ENCODE measurements around the gene UXS1. TPM values are rescaled to one million over a fixed set of nuclear protein-coding genes. Genes with fewer than 3 reads are reported as not detected.

UXS1 gene
- total RNA-seq, 1 experiment from 2014 or later, result 46.3 TPM

- Histone ChIP-seq H2AFZ (ENCODE audit: low read length) (no peak overlapping the region), H3K4me2 (ENCODE audit: insufficient read depth, insufficient read length, low read length) (peak overlapping the region; percentile 98), H4K5ac (ENCODE audit: insufficient read length, low read depth, low read length) (no peak overlapping the region), H3K4me1 (ENCODE audit: insufficient read depth, low read length) (peaks cover 9% of the 10 kb centered on the region; the same call in 1 of the 2 replicates), H4K91ac (ENCODE audit: insufficient read length, low read depth, low read length) (no peak overlapping the region), H3T11ph (ENCODE audit: low read length) (no peak overlapping the region), H3K9ac (ENCODE audit: extremely low read depth, insufficient read length, low read length) (peak overlapping the region; percentile 33), H2BK12ac (ENCODE audit: insufficient read length, low read depth, low read length) (no peak overlapping the region), H3K23ac (ENCODE audit: insufficient read length, low read depth, low read length) (no peak overlapping the region), H3K4ac (ENCODE audit: low read depth, low read length) (no peak overlapping the region), H3K18ac (ENCODE audit: insufficient read length, low read depth, low read length) (no peak overlapping the region), H4K8ac (replicated peaks; ENCODE audit: insufficient read length, low read depth, low read length) (no peak overlapping the region), H3K79me2 (ENCODE audit: insufficient read depth, low read length) (peaks cover 29% of the 10 kb centered on the region; the same call in 1 of the 2 replicates), H3K79me1 (ENCODE audit: insufficient read depth, low read depth, low read length, poor library complexity, severe bottlenecking) (peaks cover 5% of the 10 kb centered on the region), H3K9me3 (ENCODE audit: control insufficient read depth, low read depth, low read length) (no peaks in the 10 kb centered on the region), H2BK5ac (ENCODE audit: insufficient read length, low read length) (no peak overlapping the region), H3K14ac (ENCODE audit: insufficient read depth, low read length) (no peak overlapping the region), H3K23me2 (ENCODE audit: insufficient read length, low read depth, low read length, poor library complexity, severe bottlenecking) (peaks cover 9% of the 10 kb centered on the region), H2AK5ac (ENCODE audit: insufficient read length, low read length) (no peak overlapping the region), H2BK20ac (ENCODE audit: low read depth, low read length, poor library complexity, severe bottlenecking) (no peak overlapping the region), H2BK15ac (ENCODE audit: low read depth, low read length) (no peak overlapping the region), H3K27ac (ENCODE audit: insufficient read length, low read depth, low read length) (no peak overlapping the region), H3K56ac (ENCODE audit: insufficient read length, low read depth, low read length) (no peak overlapping the region), H2BK120ac (ENCODE audit: low read depth, low read length, poor library complexity, severe bottlenecking) (no peak overlapping the region), H3K27me3 (ENCODE audit: insufficient read depth, low read length) (no peaks in the 10 kb centered on the region), H4K20me1 (ENCODE audit: control insufficient read depth, insufficient read depth, insufficient read length) (peaks cover 4% of the 10 kb centered on the region)
- Mint-ChIP-seq H3K4me3 (peak overlapping the region; percentile 79 to 80), H3K4me1 (peaks cover 42 to 43% of the 10 kb centered on the region in 2 experiments), H3K36me3 (ENCODE audit: insufficient read depth in 1 of 3, low read depth in 3 of 3) (peaks cover 1 to 5% (median 3%) of the 10 kb centered on the region in 3 experiments; a peak in 4 of 7 replicates), H3K27me3 (ENCODE audit: low read depth) (no peaks in the 10 kb centered on the region; the same call in none of the 2 replicates), H3K27ac (no peak overlapping the region), H3K9me3 (no peaks in the 10 kb centered on the region; a peak in 1 of 5 replicates)
- no CpG with 5 or more reads among the region's 37 CpGs for WGBS (ENCODE audit: extremely low coverage, insufficient read length, low lambda C conversion rate)
- no peak for DNase-seq
- no peak for TF ChIP-seq CTCF (conservative IDR thresholded peaks at IDR 0.05)
Measured at GRCh38 chr2:106193690-106193976, 468 bp downstream of the UXS1 start.
